OCI-LY7 (cell line): ENCODE results near the gene SEMA4D.

ENCODE experiments used
- CTCF ChIP-seq: fragments of 200-600 bp; sonication (generic); conservative IDR thresholded peaks from 2 replicates; pipeline ENCODE4 v1.5.1; 2014; ENCODE audit warnings: mild to moderate bottlenecking, antibody characterized with exemption, low read length, moderate library complexity, mixed read lengths
- EZH2phosphoT487 ChIP-seq: fragments of 200-600 bp; sonication (generic); IDR thresholded peaks from 2 replicates; pipeline ENCODE4 v1.6.1; 2018; ENCODE audit warnings: low read depth, borderline replicate concordance, mild to moderate bottlenecking, mixed run types, antibody characterized with exemption, low read length, moderate library complexity, mixed read lengths

GRCh38 chr9:89532478-89532877 is 34.6 kb upstream of the SEMA4D start:
- no peak for TF ChIP-seq CTCF
- TF ChIP-seq EZH2phosphoT487: no peak
